WERI-Rb-1 (cell line): ENCODE measurements around the gene STPG4.
A peak's percentile ranks its signal among the peaks of the same experiment; 100 is the strongest.

Source experiments
- DNase-seq: peaks from one replicate; pipeline ENCODE4 v3.0.0-alpha.2; 2020
- H3K27ac ChIP-seq: fragments of 250-450 bp; sonication (Bioruptor Pico); 2 replicates; pipeline ENCODE4 v1.5.1; 2020; ENCODE audit warnings: mild to moderate bottlenecking, moderate library complexity
- H3K27me3 ChIP-seq: fragments of 250-450 bp; sonication (Bioruptor Pico); 2 replicates; pipeline ENCODE4 v1.5.1; 2021; ENCODE audit warnings: mild to moderate bottlenecking, low read depth, moderate library complexity; ENCODE audit not compliant: insufficient read depth, severe bottlenecking
- H3K36me3 ChIP-seq: fragments of 250-450 bp; sonication (Bioruptor Pico); 2 replicates; pipeline ENCODE4 v1.5.1; 2020; ENCODE audit warnings: mild to moderate bottlenecking, moderate library complexity
- H3K4me3 ChIP-seq: 2 replicates; pipeline ENCODE4 v1.5.1; 2011; ENCODE audit warnings: low read depth, mild to moderate bottlenecking, control low read depth, low read length
- H3K9me3 ChIP-seq: fragments of 250-450 bp; sonication (Bioruptor Pico); 2 replicates; pipeline ENCODE4 v1.5.1; 2021; ENCODE audit warnings: mild to moderate bottlenecking, moderate library complexity; ENCODE audit not compliant: severe bottlenecking
- TF ChIP-seq, protein P1 (sequence below): IDR thresholded peaks from 2 replicates; pipeline ENCODE4 v1.5.1; 2011; ENCODE audit warnings: low read depth, mild to moderate bottlenecking, control low read depth, inconsistent platforms, low read length

The STPG4 gene

GRCh38 chr2:47072018-47072691 lies 83.0 kb downstream of the STPG4 start:
- H3K36me3 ChIP-seq = no peaks in the 10 kb centered on the region

GRCh38 chr2:47070920-47071824 lies 83.9 kb downstream of the STPG4 start:
- Histone ChIP-seq H3K4me3 (no peak overlapping the region), H3K36me3 (no peaks in the 10 kb centered on the region), H3K9me3 (no peaks in the 10 kb centered on the region), H3K27ac (peak overlapping the region; percentile 64), H3K27me3 (no peaks in the 10 kb centered on the region)
- TF ChIP-seq, protein P1, sequence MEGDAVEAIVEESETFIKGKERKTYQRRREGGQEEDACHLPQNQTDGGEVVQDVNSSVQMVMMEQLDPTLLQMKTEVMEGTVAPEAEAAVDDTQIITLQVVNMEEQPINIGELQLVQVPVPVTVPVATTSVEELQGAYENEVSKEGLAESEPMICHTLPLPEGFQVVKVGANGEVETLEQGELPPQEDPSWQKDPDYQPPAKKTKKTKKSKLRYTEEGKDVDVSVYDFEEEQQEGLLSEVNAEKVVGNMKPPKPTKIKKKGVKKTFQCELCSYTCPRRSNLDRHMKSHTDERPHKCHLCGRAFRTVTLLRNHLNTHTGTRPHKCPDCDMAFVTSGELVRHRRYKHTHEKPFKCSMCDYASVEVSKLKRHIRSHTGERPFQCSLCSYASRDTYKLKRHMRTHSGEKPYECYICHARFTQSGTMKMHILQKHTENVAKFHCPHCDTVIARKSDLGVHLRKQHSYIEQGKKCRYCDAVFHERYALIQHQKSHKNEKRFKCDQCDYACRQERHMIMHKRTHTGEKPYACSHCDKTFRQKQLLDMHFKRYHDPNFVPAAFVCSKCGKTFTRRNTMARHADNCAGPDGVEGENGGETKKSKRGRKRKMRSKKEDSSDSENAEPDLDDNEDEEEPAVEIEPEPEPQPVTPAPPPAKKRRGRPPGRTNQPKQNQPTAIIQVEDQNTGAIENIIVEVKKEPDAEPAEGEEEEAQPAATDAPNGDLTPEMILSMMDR = no peak
- no peak for DNase-seq

More at GRCh38 chr2:47072018-47072691, 83.0 kb downstream of the STPG4 start:
- no peak overlapping the region for H3K4me3 ChIP-seq
- peak overlapping the region; percentile 64 for H3K27ac ChIP-seq
- no peaks in the 10 kb centered on the region for H3K9me3 ChIP-seq
- TF ChIP-seq, protein P1 = 0 out of 2 replicates have a peak, but pooled peaks have one; percentile 30
- peak; percentile 91 for DNase-seq
- H3K27me3 ChIP-seq = no peaks in the 10 kb centered on the region

- no peaks in the 10 kb centered on the region for H3K36me3 ChIP-seq
- no peak overlapping the region for H3K4me3 ChIP-seq
- TF ChIP-seq, protein P1 = no peak
- H3K27ac ChIP-seq = no peak overlapping the region
- H3K27me3 ChIP-seq = no peaks in the 10 kb centered on the region
- H3K9me3 ChIP-seq = no peaks in the 10 kb centered on the region
- DNase-seq = no peak
Measured at GRCh38 chr2:47070155-47070919, 84.8 kb downstream of the STPG4 start.

- TF ChIP-seq, protein P1 = no peak
- DNase-seq = no peak
- no peaks in the 10 kb centered on the region for H3K36me3 ChIP-seq
- no peaks in the 10 kb centered on the region for H3K27me3 ChIP-seq
- no peak overlapping the region for H3K27ac ChIP-seq
- no peak overlapping the region for H3K4me3 ChIP-seq
- no peaks in the 10 kb centered on the region for H3K9me3 ChIP-seq
Measured at GRCh38 chr2:47069628-47070154, 85.4 kb downstream of the STPG4 start.

DNA sequence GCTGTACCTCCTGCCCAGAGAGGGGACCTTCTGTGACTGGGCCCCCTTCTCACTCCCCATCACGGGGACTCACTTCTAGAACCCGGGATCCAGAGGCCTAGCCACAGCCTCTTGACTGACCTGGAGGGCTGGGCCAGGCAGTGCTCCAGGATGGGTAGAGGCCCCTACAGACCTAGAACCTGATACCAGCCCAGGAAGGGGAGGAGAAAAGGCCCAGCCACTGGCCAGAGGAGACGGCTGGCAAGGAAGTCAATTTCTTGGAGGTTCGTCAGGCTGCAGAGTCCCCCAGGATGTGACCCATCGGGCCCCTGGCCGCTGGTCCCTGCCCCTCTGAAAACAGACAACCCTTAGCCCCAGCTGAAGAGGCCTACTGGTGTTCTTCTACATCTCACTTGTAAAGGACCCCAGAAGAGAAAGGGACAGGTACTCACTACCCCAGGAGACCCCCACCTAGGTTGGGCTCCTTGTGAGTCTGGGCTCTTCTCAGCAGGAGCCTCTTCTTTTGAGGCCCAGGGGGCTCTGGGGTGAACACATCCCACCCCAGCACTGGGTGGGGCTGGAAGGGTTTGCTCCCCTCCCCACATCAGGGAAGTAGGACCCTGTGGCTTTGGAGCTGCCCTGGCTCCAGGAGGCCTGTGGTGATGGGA lies 86.0 kb downstream of the STPG4 start:
- DNase-seq = no peak
- H3K27me3 ChIP-seq = no peaks in the 10 kb centered on the region
- no peaks in the 10 kb centered on the region for H3K9me3 ChIP-seq
- TF ChIP-seq, protein P1 = no peak
- H3K27ac ChIP-seq = no peak overlapping the region
- H3K36me3 ChIP-seq = no peaks in the 10 kb centered on the region
- no peak overlapping the region for H3K4me3 ChIP-seq
